ENCODE data around the gene LRP8.

LRP8 gene

GRCh38 chr1:53328009-53328461, at the start of gene LRP8:
TSS of gene LRP8 (minus strand) at chr1:53328070. CDS start at chr1:53327912, 158 bp downstream.
- peak; percentile 37 to 70 (median 64) for DNase-seq

DNA sequence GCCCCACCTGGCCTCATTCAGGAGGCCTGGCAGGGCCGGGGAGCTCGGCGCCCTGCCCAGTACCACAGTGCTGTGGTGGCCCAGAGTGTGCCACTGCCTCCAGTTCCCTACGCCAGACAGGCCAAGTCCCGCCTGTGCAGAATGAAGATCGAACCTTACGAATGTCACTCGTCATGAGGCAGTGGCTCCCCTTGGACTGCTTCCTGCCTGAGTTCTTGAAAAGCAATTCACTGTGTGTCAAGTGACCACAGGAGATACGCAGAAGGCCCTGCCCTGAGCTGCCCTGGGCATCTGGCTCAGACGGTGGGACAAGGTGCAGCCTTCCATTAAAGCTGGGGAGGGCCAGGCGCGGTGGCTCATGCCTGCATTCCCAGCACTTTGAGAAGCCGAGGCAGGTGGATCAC, 49.6 kb upstream of the LRP8 start:
- DNase-seq, result no peak

- no peak for DNase-seq
Observed at GRCh38 chr1:53376742-53377437, 49.0 kb upstream of the LRP8 start.

DNA sequence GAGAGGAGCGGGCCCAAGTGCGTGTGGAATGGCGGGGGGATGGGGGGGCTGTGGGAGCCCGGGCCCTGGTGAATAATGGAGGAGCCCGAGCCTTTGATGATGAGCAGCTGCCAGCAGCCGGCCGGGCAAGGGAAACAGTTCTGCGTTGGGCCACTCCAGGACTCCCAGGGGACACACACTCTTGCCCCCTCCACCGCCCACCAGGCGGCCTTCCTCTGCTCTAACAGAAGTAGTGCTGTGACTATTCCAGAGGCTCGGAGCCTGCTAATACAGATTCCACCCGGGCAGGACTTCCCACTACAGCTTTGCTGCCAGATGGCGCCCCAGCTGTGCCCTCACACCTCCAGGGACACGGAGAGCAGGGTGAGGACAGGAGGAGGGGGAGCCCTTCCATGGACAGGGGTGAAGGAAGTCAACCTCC, 48.2 kb upstream of the LRP8 start:
- no peak for DNase-seq

- no peak for DNase-seq
Observed at GRCh38 chr1:53375440-53375839, 47.6 kb upstream of the LRP8 start.

DNA sequence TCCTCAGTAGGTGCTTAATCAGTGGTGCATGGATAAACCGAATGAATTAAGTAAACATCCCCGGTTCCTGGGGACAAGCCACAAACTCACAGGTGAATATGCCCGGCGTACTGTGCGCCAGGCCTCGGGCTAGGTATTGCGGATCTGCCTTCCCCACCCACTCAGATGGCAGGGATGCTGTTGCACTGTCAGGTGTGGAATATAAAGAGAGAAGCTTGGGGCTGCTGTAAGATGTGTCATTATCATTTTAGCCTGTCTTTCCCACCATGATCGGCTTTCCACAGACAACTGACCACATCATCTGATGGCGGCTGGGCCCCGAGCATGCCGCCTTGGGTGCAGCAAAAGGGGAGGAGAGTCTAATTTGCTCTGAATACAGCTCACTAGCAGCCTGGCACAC, 45.4 kb upstream of the LRP8 start:
- DNase-seq, result no peak

GRCh38 chr1:53372501-53372951, 44.7 kb upstream of the LRP8 start:
- no peak for DNase-seq

GRCh38 chr1:53371851-53372250, 44.0 kb upstream of the LRP8 start:
- no peak for DNase-seq

DNA sequence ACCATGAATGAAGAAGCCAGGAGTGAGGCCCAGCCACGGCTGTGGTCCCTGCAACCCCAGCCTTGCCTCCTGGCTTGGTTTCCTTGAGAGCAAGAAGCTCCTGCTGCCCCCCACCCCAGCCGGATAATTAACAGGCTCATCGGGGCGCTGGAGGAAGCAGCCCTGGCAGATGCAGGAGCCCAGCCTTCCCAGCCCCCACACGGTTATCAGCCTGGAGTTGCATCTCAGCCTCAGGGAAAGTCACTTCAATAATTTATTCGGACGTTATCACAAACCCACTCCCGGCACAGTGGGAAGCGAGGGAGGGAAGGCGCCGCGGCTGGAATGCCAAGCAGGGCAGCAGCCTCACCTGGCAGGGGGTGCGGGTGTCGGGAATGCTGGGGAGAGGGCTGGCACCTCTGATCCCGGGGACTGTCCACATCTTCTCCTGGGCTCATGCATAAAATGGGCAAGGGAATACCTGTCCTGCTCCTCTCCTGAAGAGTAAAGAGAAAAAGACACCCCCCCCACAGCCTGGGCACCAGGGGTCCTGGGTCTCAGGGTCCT, 43.3 kb upstream of the LRP8 start:
- no peak for DNase-seq

GRCh38 chr1:53370369-53370961, 42.6 kb upstream of the LRP8 start:
- DNase-seq, result no peak

- DNase-seq, result no peak
Observed at GRCh38 chr1:53369761-53370160, 41.9 kb upstream of the LRP8 start.

GRCh38 chr1:53369034-53369750, 41.3 kb upstream of the LRP8 start:
- DNase-seq, result no peak

GRCh38 chr1:53368314-53369033, 40.6 kb upstream of the LRP8 start:
- peak in 1 of 6 experiments; percentile 20 for DNase-seq

DNA sequence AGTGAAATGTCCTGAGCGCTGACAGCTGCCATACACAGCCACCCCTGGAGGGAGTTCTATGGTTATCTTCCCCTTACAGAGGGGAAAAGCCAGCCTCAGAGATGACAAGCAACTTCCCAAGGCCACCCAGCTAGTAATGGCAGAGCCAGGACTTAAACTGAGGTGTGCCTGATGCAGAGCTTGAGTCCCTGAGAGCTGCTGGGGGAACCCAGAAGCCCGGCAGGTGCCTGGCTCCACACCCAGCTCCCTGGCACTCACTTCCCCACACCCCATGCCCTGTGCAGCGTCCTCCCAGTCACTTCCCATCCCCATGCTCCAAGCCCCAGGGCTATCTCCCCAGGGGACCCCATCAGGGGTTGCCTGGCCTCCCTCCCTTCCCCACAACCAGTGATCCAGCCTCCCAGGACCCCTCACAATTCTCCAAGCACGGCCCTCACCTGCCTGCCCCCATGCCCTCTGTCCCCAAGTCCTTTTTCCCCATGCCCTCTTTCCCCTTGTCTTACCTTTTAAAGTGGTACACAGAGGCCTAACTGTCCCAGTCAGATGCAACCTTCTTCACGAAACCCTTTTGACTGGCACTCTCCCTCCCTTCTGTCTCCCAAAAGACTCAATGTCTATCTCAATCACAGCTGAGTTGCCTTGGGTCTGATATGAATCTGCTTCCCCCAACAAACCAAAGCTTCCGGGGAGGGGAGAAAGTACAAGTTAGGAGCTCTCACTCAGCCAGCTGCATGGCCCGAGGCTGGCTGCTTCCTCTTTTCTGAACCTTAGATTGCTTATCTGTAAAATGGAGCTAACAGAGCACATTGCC, 39.8 kb upstream of the LRP8 start:
- peak in 2 of 6 experiments; percentile 46 to 48 for DNase-seq

GRCh38 chr1:53366901-53367502, 39.1 kb upstream of the LRP8 start:
- DNase-seq, result no peak

DNA sequence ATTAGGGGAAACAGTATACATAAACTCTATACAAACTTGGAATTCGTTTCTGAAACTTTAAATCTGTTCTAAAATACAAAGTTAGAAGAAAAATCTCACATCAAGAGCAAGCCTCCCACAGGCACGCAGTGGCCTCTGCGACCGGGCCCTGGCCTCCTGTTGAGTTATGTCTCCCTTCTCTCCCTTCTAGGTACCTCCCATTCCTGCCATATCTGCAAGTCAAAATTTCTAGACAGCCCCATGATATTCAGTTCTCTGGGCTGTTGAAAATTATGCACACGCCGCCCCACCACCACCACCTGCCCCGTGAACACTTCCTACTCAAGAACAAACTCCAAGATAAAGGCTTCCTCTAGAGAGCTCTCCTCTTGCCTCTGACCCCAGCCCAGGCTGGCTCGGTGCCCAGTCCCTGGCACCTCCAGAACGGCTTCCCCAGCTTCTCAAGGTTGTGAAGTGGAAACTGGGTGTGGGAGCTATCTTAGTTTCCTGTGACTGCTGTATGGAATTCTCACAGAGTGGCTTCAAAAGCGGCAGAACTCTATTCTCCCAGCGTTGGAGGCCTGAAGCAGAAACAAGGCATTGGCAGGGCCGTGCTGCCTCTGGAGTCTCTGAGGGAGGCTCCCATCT, 37.7 kb upstream of the LRP8 start:
- peak in 1 of 6 experiments; percentile 4 for DNase-seq

- no peak for DNase-seq
Observed at GRCh38 chr1:53362851-53363642, 35.2 kb upstream of the LRP8 start.

GRCh38 chr1:53362270-53362669, 34.4 kb upstream of the LRP8 start:
- no peak for DNase-seq

DNA sequence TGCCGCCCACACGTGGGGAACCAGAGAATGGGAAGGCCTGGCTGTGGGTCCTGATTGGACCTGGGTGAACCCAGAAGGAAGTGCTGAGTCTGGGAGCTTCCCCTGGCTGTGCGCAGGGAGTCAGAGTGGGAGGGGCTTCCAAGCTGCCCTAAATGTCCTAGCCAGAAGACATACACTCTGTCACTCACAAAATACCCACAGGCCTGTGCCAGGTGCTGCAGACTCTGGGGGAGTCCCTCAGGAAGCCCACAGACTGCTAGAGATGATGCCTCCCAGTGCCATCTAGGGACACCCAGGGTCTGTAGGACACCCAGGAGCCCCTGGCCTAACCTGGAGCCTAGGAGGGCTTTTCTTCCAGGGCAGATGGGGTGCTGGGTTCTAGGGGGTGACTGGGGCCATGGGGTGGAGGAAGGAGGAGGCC, 33.7 kb upstream of the LRP8 start:
- no peak for DNase-seq

DNA sequence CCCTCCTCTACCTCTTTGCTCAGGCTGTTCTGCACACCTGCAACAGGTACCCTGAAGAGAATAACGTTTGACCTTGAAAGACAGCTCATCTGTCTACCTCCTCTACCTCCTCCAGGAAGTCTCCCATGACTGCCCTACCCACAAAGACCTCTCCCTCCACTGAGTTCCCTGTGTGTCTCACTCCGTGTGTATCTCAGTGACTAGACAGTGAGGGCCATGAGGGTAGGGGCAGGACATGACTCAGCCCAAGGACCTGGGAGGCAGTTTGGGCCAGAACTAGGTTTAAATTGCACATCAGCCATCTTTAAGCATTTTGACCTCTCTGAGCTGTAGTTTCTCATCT, 32.0 kb upstream of the LRP8 start:
- DNase-seq, result no peak
